GM12801 (cell line): ENCODE results near the gene ECI2.

Experiments
- CTCF ChIP-seq: IDR thresholded peaks from one replicate; pipeline ENCODE4 v1.5.1; 2011; ENCODE audit warnings: control low read depth; ENCODE audit not compliant: insufficient read length; ENCODE audit errors: extremely low read depth

The ECI2 gene

GRCh38 chr6:4101298-4101697 lies 34.1 kb downstream of the ECI2 start:
- no peak for TF ChIP-seq CTCF

- no peak for TF ChIP-seq CTCF
These were observed 34.7 kb downstream of the ECI2 start for GRCh38 chr6:4100655-4101054.

- no peak for TF ChIP-seq CTCF
These were observed 42.1 kb downstream of the ECI2 start for GRCh38 chr6:4093288-4093687.

GRCh38 chr6:4091941-4092340 lies 43.4 kb downstream of the ECI2 start:
- TF ChIP-seq CTCF: no peak

GRCh38 chr6:4088704-4089103 lies 46.7 kb downstream of the ECI2 start:
- no peak for TF ChIP-seq CTCF

- TF ChIP-seq CTCF: no peak
These were observed 50.1 kb downstream of the ECI2 start for GRCh38 chr6:4085332-4085700.

GRCh38 chr6:4084444-4085331 lies 50.7 kb downstream of the ECI2 start:
- no peak for TF ChIP-seq CTCF
